C1 segment of cervical spinal cord (tissue), 14 donors: ENCODE results near the gene DYNC1I1.

Experiments used
- DNase-seq, 14 donors: peaks; one replicate each; lab custom pipeline; 2025; lab: John Stamatoyannopoulos, UW

Gene DYNC1I1

GRCh38 chr7:95788884-95789283 is 16.5 kb downstream of the DYNC1I1 start:
- no peak for DNase-seq

- DNase-seq, result no peak
Observed at GRCh38 chr7:95793658-95794057, 21.3 kb downstream of the DYNC1I1 start.

DNA sequence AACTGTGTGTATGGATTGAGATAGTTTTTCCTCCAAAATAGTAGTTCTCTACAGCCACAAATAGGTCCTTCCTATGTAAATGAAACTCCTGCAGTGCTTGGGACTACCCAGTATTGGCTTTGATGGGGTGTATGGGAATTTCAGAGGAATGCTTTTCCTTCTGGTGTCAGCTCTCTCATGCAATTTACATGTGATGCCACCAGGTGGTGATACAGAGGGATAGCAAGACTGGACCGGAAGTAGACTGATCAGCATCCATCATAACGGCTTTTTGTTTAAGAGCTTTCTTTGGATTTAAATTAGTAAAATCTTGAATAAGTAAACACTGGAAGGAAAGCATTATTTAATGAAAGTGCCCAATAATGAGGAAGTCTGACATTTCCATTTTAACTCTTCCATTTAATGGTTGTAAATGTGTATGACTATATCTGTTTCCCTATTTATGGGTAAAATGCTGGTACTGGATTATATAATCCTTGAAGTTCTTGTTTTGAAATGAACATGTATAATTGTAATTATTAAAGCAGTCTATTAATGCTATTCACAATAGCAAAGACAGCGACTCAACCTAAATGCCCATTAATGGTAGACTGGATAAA is 22.7 kb downstream of the DYNC1I1 start:
- no peak for DNase-seq

GRCh38 chr7:95796617-95797016 is 24.3 kb downstream of the DYNC1I1 start:
- DNase-seq, result no peak

GRCh38 chr7:95798401-95798930 is 26.1 kb downstream of the DYNC1I1 start:
- DNase-seq, result no peak

DNA sequence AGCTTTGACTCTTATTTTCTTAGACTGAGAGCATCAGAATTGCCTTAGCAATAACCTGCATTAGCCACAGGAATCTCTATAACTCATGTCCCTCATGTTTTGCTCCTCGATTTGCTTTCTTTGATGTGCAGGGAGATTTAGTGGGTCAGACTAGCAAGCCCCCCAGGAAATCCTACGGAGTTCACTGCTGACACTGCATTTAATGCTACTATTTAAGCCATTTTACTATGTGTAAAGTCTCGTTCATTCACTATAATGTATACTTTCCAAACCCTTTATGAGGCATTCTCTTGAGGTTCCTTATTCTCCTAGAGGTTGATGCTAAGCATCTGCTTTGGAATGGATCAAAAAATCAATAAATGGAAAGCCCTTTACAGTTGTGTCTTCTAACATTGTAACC is 28.4 kb downstream of the DYNC1I1 start:
- DNase-seq, result no peak

GRCh38 chr7:95802270-95802669 is 29.9 kb downstream of the DYNC1I1 start:
- DNase-seq, result no peak

DNA sequence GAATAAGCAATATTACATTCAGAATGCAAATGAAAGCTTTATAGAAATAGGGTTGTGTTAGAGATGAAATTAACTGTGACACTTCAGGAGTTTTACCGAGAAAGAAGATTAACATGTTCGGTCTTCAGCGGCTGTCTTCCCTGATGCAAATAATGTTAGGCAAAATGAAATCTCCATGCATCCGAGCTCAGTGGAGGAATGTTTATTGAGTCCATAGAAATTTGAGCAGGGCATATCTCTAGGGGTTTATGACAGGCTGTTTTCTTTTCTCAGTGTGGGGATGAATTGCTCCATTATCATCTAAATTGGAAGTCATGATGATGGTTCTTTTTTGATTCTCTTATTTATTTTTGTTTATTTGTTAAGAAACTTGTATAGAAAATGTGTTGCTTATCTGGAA is 31.7 kb downstream of the DYNC1I1 start:
- DNase-seq, result no peak

DNA sequence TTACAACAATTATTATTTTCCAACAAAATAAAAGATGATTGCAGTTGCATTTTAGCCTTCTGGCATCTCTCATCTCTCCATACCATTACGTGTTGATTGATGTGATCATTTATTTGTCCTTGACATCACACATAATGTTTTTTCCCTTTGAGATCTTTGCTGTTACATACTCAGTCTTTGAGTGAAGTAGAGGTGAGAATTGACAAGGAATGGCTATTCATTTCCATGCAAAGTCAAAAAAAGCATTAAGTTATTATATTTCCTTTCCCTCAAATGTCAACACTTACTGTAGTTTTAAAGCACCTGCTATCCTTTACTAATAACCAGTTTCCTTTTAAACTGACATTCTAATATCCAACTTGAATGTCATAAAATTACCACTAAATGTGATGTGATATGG is 33.6 kb downstream of the DYNC1I1 start:
- DNase-seq, result no peak

DNA sequence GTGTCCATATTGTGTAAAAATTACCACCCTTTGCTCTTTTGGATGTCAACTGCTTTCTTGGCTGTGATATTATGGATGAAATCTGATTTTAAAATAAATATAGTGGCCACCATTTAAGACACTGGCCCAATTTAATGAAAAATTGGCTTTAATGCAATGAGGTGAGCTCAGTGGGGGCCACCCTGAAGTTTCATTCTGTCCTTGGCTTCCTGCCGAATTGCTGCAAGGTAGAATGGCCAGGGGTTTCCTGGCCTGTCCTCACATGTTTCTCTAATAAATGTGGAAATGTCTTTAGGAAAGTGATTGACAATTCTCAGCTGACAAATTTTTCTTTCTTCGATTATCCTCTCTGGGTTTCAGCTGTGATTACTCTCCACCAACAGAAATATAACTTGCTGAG is 36.0 kb downstream of the DYNC1I1 start:
- peak in 1 of 14 donors; percentile 34 for DNase-seq

DNA sequence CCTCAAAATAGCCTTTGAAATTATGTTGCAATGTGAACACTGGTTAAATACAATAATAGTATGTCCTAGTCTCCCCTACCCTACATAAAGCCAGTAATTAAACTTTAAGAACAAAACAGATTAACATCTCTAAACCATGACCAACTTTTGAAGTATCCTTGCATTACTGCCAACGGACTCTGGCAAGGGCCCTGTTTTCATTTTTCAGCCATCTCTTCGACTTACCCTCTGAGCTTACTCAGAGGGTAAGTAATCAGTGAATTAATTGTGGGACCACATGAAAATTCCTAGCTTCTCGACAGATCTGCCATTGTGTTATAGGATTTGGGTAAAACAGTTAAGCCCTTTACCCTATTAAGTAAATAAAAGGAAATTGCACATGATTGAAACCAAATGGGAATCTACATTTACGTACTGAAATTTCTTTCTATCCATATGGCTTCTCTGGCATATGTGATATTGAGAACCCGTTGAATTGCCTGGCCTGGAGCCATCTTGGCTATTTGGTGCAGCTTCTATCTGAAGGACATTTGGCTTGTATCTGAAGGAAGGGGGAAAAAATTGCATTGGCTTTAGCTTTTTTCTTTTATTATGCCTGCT is 39.6 kb downstream of the DYNC1I1 start:
- DNase-seq, result peak in 3 of 14 donors; percentile 3 to 78 (median 5)

DNA sequence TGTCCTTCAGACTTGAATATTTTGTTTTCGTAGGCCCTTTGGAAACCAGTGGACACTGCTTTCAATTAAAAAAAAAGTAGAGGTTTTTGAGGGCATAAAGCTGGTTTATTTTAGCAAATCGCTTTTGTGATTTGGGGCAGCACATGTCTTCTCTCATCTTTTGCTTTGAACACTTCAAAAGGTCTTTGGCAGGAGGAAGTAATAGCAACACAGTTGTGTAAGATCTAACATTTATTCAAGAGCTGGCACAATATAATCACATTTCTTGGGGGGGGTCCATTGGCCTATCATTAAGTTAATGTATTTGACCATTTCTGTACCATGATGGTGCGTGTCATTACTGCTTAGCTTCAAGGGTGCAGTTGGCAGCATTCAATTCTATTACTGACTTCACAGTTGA is 42.4 kb downstream of the DYNC1I1 start:
- no peak for DNase-seq

DNA sequence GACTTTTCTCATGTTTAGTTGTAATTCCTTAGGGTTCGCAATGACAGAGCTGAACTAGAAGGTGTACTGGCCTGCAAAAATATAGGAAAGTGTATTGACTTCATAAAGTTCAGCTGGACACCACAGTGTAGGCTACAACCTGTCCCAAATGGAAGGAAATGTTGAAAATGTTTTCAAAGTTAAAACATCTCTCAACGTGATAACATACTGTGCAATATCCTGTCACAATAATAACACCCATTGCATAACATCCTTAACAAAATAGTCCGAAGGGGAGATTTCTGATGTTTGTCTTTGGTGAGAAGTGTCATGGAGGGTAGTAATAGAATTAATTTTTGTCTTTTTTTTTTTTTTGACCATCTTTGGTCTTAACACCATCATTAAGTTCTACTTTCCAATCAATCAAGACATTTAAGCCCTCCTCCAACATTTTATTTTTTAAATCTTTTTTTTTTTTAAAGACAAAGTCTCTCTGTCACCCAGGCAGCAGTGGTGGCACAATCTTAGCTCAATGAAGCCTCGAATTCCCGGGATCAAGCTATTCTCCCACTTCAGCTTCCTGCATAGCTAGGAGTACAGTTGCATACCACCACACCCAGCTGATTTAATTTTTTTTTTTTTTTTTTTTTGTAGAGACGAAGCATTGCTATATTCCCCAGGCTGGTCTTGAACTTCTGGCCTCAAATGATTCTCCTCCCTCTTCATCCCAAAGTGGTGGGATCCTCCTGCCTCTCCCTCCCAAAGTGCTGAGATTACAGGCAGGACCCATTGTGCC is 45.7 kb downstream of the DYNC1I1 start:
- DNase-seq, result no peak

- DNase-seq, result no peak
Observed at GRCh38 chr7:95820778-95821177, 48.4 kb downstream of the DYNC1I1 start.

DNA sequence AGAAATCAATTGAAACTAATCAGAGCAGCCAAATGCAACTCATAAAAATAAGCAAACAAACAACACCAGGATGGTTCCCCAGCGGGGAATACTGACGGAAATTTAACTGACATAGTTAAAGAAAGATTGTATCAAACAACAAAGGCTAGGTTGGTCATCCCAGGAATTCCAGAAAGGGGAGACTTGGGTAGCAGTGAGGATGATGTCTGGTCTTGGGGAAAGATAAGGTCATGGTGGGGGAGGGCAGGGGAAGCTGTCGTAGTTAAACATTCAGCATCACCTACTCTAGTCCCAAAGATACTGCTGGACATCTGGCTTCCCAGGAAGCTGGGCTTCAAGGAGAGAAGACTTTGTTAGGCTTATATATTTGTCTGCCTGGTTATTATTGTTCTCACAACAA is 50.4 kb downstream of the DYNC1I1 start:
- DNase-seq, result no peak

DNA sequence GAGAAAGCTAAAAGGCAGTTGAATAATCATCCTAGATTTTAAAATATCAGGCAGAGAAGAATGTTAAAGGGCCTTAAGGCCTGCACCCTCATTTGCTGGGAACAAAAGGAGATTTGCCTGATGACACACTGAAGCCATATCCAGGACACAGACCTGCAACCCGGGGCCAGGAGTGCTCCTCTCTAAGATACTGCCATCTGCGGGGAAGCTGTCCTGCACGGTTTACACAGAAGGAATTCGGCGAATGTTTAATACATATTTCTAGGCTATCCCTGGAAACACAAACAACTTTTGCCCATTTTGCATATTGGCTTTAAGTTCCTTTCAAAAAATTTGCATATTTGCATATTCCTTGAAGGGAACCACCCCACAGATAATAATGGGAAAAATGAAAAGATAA is 52.3 kb downstream of the DYNC1I1 start:
- peak in 1 of 14 donors; percentile 39 for DNase-seq

DNA sequence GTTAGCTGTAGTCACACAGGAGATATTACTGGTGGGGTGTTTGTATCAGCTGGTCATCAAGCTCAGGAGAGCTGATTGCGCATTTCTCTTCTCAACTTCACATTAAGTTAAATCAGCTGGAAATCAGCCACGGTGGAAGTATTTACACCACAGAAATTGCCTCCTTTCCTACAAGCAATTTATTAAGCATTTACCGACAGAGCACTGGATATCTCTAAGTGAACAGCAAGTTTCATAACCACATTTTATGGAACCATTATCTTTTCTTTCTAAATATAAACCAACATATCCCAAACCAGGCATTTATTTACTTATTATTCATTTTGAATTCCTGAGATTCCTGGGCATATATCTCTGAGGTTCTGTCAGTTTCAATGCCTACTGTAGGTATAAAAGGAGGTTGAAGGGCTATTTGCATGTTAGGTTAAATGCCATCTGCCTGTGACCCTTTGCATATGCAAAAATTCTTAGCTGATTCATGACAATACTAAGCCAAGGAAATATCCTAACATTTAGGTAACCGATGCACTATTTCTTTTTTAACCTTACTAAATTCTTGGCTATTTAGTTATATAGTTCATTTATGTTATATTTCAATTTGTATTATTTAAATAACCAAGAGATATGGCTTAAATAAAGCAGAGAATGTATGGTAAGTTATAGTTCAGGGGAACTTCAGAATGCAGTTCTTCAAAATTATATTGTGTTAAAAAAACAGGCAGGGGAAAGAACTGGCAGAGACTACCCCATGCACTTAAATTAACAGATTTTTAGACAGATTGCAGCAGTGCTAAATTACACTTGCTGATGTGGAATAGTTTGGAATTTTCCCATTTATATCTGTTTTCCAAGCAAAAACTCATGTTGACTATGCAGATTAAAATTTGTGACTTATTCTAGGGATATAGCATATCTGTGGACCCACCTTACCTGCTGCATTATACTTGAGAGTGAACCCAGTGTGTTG is 56.8 kb downstream of the DYNC1I1 start:
- no peak for DNase-seq

DNA sequence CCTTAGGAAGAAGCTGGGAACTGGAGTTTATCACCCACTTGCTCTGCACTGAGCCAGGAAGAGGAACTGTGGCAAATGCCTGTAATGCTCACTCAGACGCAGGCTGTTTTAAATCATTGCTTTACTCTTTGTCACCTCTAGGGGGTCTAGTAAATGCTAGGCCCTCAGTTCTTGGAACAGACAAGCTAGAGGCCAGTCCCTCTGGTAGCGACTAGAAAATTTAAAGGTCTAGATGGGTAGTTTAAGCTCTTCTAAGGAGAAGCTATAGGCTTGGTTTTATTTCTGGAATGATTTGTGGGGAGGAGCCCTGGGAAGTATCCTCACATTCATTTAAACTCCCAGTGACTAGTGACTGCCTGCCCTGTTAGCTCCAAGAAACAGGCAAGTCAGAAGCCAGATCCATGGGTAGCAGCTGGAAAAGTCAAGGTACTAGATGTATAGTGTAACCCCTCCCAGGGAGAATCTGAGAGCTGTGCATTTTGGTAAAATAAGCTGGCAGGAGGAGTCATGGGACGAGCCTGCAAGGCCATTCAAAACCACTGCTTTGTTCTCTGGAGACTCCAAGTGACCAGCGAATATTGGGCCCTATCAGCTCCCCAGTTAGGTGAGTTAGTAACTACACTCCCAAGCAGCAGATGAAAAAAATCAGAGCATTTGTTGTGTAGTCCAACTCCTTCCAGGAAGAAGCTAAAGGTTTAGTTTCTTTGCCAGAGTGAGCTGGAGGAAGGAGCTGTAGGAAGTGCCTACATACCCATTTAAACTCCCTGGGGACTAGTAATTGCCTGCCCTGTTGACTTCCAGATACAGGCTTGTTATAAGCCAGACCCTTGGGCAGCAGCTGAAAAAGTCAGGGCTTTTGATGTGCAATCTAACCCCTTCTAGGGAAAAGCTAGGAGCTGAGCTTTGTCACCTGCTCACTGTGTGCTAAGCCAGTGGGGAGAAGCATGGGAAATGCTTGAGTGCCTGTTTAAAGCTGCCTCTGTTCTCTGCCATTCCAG is 68.9 kb downstream of the DYNC1I1 start:
- DNase-seq, result no peak

GRCh38 chr7:95843286-95843685 is 70.9 kb downstream of the DYNC1I1 start:
- DNase-seq, result no peak

DNA sequence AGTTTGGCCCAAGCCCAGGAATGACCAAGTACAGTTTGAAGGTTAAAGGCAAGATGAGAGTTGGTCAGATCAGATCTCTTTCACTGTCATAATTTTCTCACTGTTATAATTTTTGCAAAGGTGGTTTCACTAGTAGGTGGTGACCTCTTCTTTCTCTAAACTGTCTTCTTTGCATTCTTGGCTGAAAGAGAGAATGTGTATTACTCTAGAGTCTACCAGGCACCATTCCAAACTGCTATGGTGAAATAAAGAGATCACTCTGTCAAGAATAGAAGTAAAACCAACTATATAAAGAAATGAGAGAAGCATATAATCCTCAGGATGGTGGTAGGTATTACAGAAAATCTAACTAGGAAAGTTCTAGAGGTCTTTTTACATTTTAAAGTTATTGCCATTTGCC is 72.7 kb downstream of the DYNC1I1 start:
- no peak for DNase-seq
